K562 (cell line): ENCODE measurements around the gene AK2. TPM values are rescaled to one million over a fixed set of nuclear protein-coding genes. Genes with fewer than 3 reads are reported as not detected.
A peak's percentile ranks its signal among the peaks of the same experiment; 100 is the strongest.

Experiments
- CTCFL ChIP-seq: IDR thresholded peaks from 2 replicates; pipeline ENCODE4 v1.6.1; 2011; ENCODE audit warnings: borderline replicate concordance, low read depth, mild to moderate bottlenecking, moderate library complexity, low read length; ENCODE audit not compliant: insufficient read depth, poor library complexity, severe bottlenecking
- EWSR1 ChIP-seq: fragments of 450-650 bp; IDR thresholded peaks from 2 replicates; pipeline ENCODE4 v1.6.1; 2018; ENCODE audit warnings: borderline replicate concordance, mild to moderate bottlenecking, low read depth, moderate library complexity; ENCODE audit not compliant: partially characterized antibody
- FOXA1 ChIP-seq: fragments of 450-650 bp; IDR thresholded peaks from 2 replicates; pipeline ENCODE4 v1.6.1; 2016; ENCODE audit warnings: mild to moderate bottlenecking, borderline replicate concordance
- HNRNPUL1 ChIP-seq: fragments of 200-400 bp; formaldehyde crosslinking; IDR thresholded peaks from 2 replicates; pipeline ENCODE4 v1.6.1; 2017; ENCODE audit warnings: low read length
- IRF9 ChIP-seq: fragments of 450-650 bp; IDR thresholded peaks from 2 replicates; pipeline ENCODE4 v1.6.1; 2016; ENCODE audit warnings: missing biosample characterization, missing genetic modification characterization
- JUNB ChIP-seq: fragments of 450-650 bp; formaldehyde crosslinking; conservative IDR thresholded peaks from 2 replicates; pipeline ENCODE4 v1.4.0; 2020; ENCODE audit warnings: mild to moderate bottlenecking
- MCM3 ChIP-seq: fragments of 450-650 bp; IDR thresholded peaks from 2 replicates; pipeline ENCODE4 v1.6.1; 2016
- NBN ChIP-seq: fragments of 450-650 bp; IDR thresholded peaks from 2 replicates; pipeline ENCODE4 v1.6.1; 2016; ENCODE audit warnings: low read depth, mild to moderate bottlenecking
- POLR3G ChIP-seq: IDR thresholded peaks from 2 replicates; pipeline ENCODE4 v1.6.1; 2011; ENCODE audit not compliant: insufficient read length, insufficient replicate concordance; ENCODE audit errors: extremely low read depth
- RAD51 ChIP-seq: fragments of 450-650 bp; IDR thresholded peaks from 2 replicates; pipeline ENCODE4 v1.7.1; 2016; ENCODE audit warnings: low read depth, mild to moderate bottlenecking, borderline replicate concordance
- RBM39 ChIP-seq: fragments of 200-400 bp; formaldehyde crosslinking; optimal IDR thresholded peaks from 2 replicates; pipeline ENCODE3; 2018; ENCODE audit warnings: low read depth, low read length
- SMARCB1 ChIP-seq: IDR thresholded peaks from 2 replicates; pipeline ENCODE4 v1.6.1; 2011; ENCODE audit warnings: improper control_type of control experiment, low read depth; ENCODE audit not compliant: insufficient read length
- TCFL5 ChIP-seq: fragments of 250-450 bp; sonication (Bioruptor Pico); conservative IDR thresholded peaks from 2 replicates; pipeline ENCODE4 v1.6.1; 2021; ENCODE audit warnings: mild to moderate bottlenecking, moderate library complexity, matching md5 sums
- ZNF696 ChIP-seq: fragments of 250-450 bp; sonication (Bioruptor Pico); conservative IDR thresholded peaks from 2 replicates; pipeline ENCODE4 v1.4.0; 2020; ENCODE audit warnings: mild to moderate bottlenecking, moderate library complexity
- ZNF740 ChIP-seq, 3 experiments: fragments of 200-800 bp in 1 of 3; sonication (Bioruptor generic) in 1 of 3; sonication (generic) in 1 of 3; formaldehyde crosslinking in 1 of 3; IDR thresholded peaks; 2 replicates each; pipeline versions ENCODE4 v1.6.1 to v1.8.0; 2016 to 2022; ENCODE audit warnings: mild to moderate bottlenecking in 2 of 3, missing compliant biosample characterization in 2 of 3, missing genetic modification characterization in 2 of 3, missing genetic modification reagents in 1 of 3
- ZNF77 ChIP-seq: fragments of 250-450 bp; sonication (Bioruptor Pico); IDR thresholded peaks from 2 replicates; pipeline ENCODE4 v1.5.0; 2020
- polyA plus RNA-seq, 8 experiments: library from polyadenylated mRNA; depleted of rRNA in 4 of 8; stranded (reverse) in 5 of 8; unstranded in 3 of 8; fragments of >200 nt; fragmentation: Nextera tagmentation in 2 of 8; fragmentation: Illumina TruSeq in 1 of 8; extraction: Ambion mirVana in 2 of 8; extraction: Trizol in 1 of 8; gene quantifications; 2 replicates each; pipeline versions ENCODE4 v1.2.1 to v1.2.3, GENCODE V29; 2011 to 2014; ENCODE audit warnings: inconsistent platforms in 1 of 8, missing spikeins in 1 of 8
- total RNA-seq, 7 experiments: library from RNA; depleted of rRNA in 6 of 7; stranded (reverse); fragments of >200 nt in 6 of 7; fragmentation: Illumina TruSeq in 2 of 7; extraction: Trizol in 2 of 7; gene quantifications; 2 replicates each; pipeline versions ENCODE4 v1.2.1 to v1.2.3, GENCODE V29; 2011 to 2021; ENCODE audit warnings: low replicate concordance in 1 of 7
- TF ChIP-seq, protein P1 (sequence below): IDR thresholded peaks from 2 replicates; pipeline ENCODE4 v1.6.1; 2012; ENCODE audit warnings: low read depth, low read length, improper control_type of control experiment, borderline replicate concordance
- TF ChIP-seq, protein P2 (sequence below): fragments of 250-450 bp; sonication (Bioruptor Pico); IDR thresholded peaks from 2 replicates; pipeline ENCODE4 v1.8.0; 2022; ENCODE audit warnings: moderate library complexity, mild to moderate bottlenecking, inconsistent platforms
- TF ChIP-seq, protein P3 (sequence below): fragments of 250-450 bp; sonication (Bioruptor Pico); IDR thresholded peaks from 2 replicates; pipeline ENCODE4 v1.8.0; 2022; ENCODE audit warnings: inconsistent platforms

AK2 gene
- total and polyA plus RNA-seq, 9 of the 15 experiments (the other 6 are each of a cell fraction or from before 2014, with no cell fraction given), result 105 to 1,050 (median 509) TPM

- TF ChIP-seq IRF9 (tag) (no peak), HNRNPUL1 (no peak), JUNB (CRISPR knock-in tag) (no peak), MCM3 (no peak), EWSR1 (no peak), CTCFL (peak; percentile 33), SMARCB1 (no peak), FOXA1 (no peak), ZNF696 (CRISPR knock-in tag) (no peak), ZNF77 (CRISPR knock-in tag) (no peak), NBN (peak; percentile 52; the same call in 1 of the 2 replicates), POLR3G (no peak), RAD51 (no peak), TCFL5 (CRISPR knock-in tag) (no peak), RBM39 (no peak), ZNF740 (CRISPR knock-in tag; IDR thresholded peaks at IDR 0.05) (0 out of 2 replicates have a peak, but pooled peaks have one; percentile 54), ZNF740 (tag; IDR thresholded peaks at IDR 0.05) (no peak)
- TF ChIP-seq, protein P1, sequence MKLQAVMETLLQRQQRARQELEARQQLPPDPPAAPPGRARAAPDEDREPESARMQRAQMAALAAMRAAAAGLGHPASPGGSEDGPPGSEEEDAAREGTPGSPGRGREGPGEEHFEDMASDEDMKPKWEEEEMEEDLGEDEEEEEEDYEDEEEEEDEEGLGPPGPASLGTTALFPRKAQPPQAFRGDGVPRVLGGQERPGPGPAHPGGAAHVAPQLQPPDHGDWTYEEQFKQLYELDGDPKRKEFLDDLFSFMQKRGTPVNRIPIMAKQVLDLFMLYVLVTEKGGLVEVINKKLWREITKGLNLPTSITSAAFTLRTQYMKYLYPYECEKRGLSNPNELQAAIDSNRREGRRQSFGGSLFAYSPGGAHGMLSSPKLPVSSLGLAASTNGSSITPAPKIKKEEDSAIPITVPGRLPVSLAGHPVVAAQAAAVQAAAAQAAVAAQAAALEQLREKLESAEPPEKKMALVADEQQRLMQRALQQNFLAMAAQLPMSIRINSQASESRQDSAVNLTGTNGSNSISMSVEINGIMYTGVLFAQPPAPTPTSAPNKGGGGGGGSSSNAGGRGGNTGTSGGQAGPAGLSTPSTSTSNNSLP, result no peak
- TF ChIP-seq, protein P2, sequence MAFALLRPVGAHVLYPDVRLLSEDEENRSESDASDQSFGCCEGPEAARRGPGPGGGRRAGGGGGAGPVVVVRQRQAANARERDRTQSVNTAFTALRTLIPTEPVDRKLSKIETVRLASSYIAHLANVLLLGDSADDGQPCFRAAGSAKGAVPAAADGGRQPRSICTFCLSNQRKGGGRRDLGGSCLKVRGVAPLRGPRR (CRISPR knock-in tag), result no peak
- TF ChIP-seq, protein P3, sequence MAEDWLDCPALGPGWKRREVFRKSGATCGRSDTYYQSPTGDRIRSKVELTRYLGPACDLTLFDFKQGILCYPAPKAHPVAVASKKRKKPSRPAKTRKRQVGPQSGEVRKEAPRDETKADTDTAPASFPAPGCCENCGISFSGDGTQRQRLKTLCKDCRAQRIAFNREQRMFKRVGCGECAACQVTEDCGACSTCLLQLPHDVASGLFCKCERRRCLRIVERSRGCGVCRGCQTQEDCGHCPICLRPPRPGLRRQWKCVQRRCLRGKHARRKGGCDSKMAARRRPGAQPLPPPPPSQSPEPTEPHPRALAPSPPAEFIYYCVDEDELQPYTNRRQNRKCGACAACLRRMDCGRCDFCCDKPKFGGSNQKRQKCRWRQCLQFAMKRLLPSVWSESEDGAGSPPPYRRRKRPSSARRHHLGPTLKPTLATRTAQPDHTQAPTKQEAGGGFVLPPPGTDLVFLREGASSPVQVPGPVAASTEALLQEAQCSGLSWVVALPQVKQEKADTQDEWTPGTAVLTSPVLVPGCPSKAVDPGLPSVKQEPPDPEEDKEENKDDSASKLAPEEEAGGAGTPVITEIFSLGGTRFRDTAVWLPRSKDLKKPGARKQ (CRISPR knock-in tag), result no peak
Measured at GRCh38 chr1:33055210-33056008, 18.7 kb upstream of the AK2 start (continued).
